ENCODE measurements around the gene ANAPC5. TPM values are rescaled to one million over a fixed set of nuclear protein-coding genes. Genes with fewer than 3 reads are reported as not detected.

Gene ANAPC5
- total and polyA plus RNA-seq, 5 experiments from 2014 or later, result 91.2 to 150 (median 135) TPM

Other genes starting within 250 kb of the ANAPC5 start
- 1 to 10 TPM; 4.3 to 4.5 TPM for gene P2RX7, start 219.5 kb downstream of the ANAPC5 start, total RNA-seq
- 1 to 10 TPM; 3.2 to 6.9 (median 6.6) TPM for gene P2RX7, start 219.5 kb downstream of the ANAPC5 start, polyA plus RNA-seq
- 10 to 100 TPM; 29.8 to 36.0 TPM for gene P2RX4, start 142.3 kb downstream of the ANAPC5 start, total RNA-seq
- gene P2RX4, start 142.3 kb downstream of the ANAPC5 start, polyA plus RNA-seq, result 10 to 100 TPM; 27.8 to 33.8 (median 29.3) TPM
- gene CAMKK2, start 55.7 kb downstream of the ANAPC5 start, total RNA-seq, result 10 to 100 TPM; 14.1 to 15.1 TPM
- gene CAMKK2, start 55.7 kb downstream of the ANAPC5 start, polyA plus RNA-seq, result 10 to 100 TPM; 10.0 to 15.5 (median 14.0) TPM
- 10 to 100 TPM; 74.8 to 77.1 TPM for gene RNF34, start 47.7 kb upstream of the ANAPC5 start, total RNA-seq
- 10 to 100 TPM; 34.5 to 49.0 (median 36.2) TPM for gene RNF34, start 47.7 kb upstream of the ANAPC5 start, polyA plus RNA-seq
- 10 to 100 TPM; 91.8 to 95.0 TPM for gene KDM2B, start 228.6 kb upstream of the ANAPC5 start, total RNA-seq
- gene KDM2B, start 228.6 kb upstream of the ANAPC5 start, polyA plus RNA-seq, result 10 to 100 TPM; 13.0 to 19.4 (median 18.4) TPM

Measured in naive thymus-derived CD8-positive, alpha-beta T cell (primary cell).